NCI-H510A (cell line): ENCODE data around the gene CWC27.

Source experiments
- DNase-seq: peaks from one replicate; lab custom pipeline; 2025; lab: John Stamatoyannopoulos, UW

CWC27 gene

DNA sequence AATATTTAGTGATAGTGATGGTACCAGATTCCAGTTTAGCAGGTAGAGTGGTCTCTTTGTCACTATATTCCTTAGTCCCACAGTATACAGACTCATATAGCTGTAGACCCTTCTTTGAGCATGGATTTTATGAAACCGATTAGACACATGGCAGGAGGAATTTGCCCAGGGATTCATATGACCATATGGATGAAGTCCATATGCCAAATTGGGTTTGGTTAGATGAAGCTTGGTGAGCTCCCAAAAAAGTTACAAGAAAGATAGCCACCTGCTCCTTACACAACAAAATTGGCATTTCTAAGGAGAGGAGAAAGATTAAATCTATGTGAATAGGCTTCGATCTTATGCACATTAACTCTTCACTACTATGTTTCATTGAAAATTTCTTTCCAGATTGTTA, 211.4 kb downstream of the CWC27 start:
- DNase-seq, result no peak

- DNase-seq, result no peak
Measured at GRCh38 chr5:64987768-64988167, 219.0 kb downstream of the CWC27 start.

DNA sequence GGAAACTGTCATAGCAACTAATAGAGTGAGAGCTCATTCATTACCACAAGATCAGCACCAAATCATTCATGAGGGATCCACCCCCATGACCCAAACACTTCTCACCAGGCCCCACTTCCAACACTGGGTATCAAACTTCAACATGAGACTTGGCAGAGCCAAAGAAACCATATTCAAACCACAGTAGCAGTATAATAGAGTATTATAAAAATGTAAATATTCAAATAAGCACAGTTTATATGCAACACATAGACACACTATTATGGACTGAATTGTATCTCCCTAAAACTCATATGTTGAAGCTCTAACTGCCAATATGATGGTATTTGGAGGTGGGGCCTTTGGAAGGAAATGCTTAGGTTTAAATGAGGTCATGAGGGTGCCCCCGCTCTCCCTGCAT, 240.5 kb downstream of the CWC27 start:
- no peak for DNase-seq

DNA sequence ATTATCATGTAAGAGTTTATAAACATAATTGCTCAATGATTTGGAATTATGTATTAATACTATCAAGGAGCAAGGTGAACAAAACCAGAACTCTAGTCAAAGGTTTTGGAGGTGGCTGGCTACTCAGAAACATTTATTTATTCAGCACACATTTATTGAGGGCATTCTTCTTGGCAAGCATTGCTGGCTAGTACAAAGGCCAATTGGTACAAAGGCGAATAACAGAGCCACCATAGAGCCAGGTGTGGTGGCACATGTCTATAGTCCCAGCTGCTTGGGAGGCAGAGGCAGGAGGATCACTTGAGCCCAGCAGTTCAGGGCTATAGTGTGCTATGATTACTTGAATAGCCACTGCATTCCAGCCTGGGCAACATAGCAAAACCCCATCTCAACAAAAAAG, 242.1 kb downstream of the CWC27 start:
- DNase-seq, result no peak

DNA sequence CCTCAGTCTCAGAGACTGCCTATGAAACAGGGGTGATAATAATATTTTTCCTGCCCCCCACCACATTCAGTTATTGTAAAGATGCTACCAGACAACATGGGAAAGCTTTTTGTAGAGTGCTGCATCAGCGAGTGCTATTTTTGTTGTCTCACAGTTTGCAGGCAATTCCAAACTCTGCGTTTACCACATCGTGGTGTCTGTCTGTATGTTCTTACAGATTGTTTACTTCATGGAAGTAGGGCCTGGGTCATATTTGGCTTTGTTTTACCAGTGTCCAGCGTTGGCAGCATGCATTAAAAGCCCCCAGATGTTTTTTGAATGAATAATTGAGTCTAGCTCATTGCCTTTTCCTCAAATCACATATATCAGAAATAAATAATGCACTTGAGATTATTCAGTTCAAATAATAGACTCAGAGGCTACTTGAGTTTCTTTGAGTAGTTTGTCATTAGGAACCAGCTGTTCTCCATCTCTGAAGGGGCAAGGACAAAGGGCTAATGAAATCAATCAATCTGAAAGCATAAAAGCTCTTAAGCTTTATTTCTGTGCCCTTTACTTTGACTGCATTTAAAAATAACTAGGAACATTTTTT, 243.7 kb downstream of the CWC27 start:
- DNase-seq, result no peak

DNA sequence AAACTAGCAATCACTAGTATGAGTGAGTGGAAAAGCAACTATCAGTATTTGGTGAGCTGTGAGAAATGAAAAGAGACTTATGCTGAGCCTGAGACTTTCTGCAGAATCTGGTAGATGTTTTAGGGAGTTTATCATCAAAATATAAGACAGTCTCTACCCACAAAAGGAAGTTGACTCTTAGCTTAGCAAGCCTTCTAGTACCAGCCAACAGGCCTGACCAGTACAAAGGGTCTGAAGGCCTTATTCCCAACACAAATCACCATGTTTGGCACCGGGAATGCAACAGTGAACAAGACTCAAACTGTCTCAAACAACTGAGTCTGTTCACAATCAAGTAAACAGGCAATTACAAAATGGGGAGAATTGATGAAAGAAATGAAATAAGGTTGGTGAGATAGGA, 244.4 kb downstream of the CWC27 start:
- no peak for DNase-seq

GRCh38 chr5:65014769-65015168, 246.0 kb downstream of the CWC27 start:
- no peak for DNase-seq

DNA sequence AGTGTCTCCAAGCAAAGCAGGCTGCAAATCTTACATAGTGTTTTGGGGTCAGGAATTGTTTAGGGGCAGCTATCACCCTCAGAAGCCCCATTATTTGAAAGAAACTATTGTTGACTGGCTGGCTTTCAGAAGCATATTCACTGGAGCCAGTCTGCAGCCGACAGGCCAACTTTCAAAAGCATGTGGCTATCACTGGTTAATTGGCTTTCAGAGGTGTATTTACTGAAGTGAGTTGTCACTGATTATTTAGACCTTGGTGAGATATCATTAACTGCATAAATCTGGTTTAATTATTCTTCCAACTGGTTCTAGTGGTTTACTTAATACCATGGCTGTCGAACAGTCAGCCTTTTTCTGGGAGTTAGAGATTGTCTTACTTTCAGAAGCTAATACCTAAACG, 247.0 kb downstream of the CWC27 start:
- DNase-seq, result no peak

DNA sequence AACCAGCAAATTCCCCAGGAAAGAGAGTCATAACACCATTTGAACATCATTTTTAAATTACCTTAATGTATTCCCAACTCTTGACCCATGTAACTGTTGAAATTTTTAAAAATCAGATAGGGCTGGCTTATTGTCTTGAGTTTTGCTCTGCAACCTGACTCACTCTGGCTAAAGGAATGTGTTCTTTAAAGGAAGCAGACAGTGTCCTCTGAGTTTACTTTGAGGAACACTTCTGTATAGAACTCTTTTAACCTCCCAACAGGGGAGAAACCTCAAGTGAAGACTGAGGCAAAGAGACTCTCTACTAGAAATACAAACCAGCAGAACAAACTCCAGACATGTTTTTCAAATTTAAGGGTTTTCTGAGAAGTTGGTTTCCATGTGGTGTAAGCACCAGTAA, 248.9 kb downstream of the CWC27 start:
- no peak for DNase-seq

DNA sequence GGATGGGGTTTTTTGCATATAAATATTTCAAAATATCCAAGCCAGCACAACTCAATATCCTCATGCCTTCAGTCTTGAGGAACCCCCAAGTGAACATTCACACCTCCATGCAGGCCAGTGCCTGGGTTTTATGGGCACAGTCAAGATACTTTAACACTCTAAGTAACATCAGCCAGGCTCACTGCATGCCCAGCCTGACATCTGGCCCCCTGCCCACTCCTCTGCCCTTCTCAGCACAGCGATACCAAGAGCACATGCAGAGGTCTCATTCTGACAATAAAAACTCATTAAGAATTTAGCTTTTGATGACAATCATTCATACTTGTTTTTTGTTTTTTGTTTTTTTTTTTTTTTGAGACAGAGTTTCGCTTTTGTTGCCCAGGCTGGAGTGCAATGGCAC, 250.0 kb downstream of the CWC27 start:
- no peak for DNase-seq

DNA sequence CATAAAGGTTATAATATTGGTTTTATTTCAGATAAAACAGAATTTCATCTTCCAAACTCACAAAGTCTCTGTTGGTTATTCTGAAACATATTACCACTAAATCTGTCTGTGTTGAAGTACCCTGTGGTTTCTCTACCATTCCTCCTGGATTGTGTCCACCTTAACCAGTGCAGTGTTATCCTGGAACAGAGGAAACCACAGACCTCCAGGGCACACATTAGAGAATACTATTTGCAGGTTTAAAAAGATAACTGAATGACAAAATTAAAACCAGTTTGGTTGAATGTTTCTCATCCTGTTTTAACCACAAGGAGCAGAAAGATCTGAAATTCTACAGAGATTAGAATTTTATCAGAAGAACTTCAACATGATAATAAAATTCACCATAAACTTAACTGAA, 251.8 kb downstream of the CWC27 start:
- no peak for DNase-seq

GRCh38 chr5:65021527-65022226, 252.9 kb downstream of the CWC27 start:
- DNase-seq, result no peak

GRCh38 chr5:65022932-65023331, 254.2 kb downstream of the CWC27 start:
- DNase-seq, result no peak

- no peak for DNase-seq
Measured at GRCh38 chr5:65024681-65025080, 256.0 kb downstream of the CWC27 start.

GRCh38 chr5:65026816-65027548, 258.3 kb downstream of the CWC27 start:
- DNase-seq, result no peak

- DNase-seq, result no peak
Measured at GRCh38 chr5:65029178-65029577, 260.4 kb downstream of the CWC27 start.

DNA sequence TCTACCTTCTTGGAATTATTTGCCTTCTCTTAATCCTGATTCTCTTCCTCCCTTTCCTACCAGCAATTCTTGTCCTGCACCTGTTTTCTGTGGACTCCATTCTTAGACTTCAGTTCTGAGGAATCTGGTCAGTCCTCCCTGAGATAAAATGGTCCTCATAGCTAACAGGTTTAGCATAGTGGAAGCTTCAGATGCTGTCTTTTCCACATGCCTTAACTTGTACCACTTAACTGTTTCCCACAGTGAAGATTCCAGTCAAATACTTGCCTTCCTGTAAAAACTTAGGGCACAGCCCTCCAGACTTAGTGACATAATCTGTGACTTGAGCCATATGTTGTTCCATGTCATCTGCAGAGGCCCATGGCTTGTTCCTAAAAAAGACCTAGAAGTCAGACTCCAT, 261.3 kb downstream of the CWC27 start:
- DNase-seq, result no peak

DNA sequence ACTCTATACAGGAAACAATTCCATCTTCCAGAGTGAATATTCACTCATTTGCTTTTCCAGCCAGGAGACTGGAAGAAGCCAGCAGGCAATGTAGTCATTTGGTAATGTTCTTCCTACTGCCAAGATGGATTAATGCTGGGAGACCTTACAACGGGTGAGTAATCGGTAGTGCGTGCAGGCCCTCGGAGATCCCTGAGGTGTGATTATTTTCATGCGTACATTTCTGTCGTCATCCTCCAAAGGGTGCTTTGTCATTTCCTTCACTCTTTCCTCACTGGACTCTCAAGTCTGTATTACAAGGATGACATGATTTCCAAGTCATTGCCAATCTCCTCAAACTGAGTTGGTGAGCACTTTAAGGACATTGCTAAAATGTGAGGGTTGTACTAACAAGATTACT, 263.5 kb downstream of the CWC27 start:
- DNase-seq, result no peak

DNA sequence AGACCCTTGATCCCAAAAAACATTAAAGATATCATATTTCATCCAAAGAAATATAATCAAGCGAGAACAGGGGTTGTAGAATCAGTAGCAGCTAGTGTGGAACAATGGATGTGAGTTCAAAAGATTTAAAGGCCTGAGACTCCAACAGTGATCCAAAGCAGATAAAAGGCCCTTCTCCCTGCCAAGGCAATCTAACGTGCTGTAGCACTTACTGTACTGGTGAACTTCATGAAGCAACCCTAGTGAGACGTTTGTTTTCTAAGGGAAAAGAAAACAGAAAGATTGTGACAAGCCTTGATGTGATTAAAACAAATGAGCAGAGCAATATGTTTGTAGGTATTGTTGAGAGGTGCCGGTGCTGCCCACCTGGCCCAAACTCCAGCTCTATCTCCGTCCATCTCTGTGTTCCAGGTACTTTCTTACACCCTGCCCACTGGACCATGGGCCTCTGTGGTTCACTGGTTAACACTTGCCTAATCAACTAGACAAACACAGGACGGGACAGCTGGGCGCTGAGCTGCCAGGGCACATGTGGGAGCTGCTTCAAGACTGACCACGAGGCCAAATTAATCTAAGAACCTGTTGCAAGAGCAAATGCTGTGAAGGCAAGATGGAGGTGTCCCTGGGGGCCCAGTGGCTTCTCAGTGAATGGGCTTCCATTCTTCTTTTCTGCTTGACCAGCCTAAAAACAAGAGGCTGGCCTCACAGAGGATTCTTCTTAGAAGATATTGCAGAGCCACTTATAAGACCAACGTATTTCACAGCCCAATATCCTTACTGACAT, 265.5 kb downstream of the CWC27 start:
- no peak for DNase-seq

DNA sequence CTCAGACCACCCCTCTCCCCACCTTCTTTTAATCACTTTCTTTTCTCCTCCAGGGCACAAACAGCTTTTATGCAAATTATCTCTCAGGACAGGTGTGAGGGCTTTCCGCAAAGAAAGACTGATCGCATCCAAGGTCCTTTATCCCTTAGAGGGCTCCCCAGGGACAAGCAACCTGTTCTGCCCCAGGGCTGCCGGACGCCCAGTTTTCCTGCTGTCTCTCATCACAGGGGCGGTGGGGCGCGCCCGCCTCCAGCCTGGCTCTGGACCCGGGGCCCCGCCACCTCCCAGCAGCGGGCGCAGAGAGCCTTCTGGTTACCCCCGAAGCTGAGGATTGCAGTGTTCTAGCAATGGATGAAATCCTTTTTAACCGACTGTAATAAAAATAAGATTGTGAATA, 266.1 kb downstream of the CWC27 start:
- no peak for DNase-seq

GRCh38 chr5:65035211-65036206, 266.8 kb downstream of the CWC27 start:
- DNase-seq, result peak; percentile 63
